ENCODE measurements around the gene NEO1.

The NEO1 gene

DNA sequence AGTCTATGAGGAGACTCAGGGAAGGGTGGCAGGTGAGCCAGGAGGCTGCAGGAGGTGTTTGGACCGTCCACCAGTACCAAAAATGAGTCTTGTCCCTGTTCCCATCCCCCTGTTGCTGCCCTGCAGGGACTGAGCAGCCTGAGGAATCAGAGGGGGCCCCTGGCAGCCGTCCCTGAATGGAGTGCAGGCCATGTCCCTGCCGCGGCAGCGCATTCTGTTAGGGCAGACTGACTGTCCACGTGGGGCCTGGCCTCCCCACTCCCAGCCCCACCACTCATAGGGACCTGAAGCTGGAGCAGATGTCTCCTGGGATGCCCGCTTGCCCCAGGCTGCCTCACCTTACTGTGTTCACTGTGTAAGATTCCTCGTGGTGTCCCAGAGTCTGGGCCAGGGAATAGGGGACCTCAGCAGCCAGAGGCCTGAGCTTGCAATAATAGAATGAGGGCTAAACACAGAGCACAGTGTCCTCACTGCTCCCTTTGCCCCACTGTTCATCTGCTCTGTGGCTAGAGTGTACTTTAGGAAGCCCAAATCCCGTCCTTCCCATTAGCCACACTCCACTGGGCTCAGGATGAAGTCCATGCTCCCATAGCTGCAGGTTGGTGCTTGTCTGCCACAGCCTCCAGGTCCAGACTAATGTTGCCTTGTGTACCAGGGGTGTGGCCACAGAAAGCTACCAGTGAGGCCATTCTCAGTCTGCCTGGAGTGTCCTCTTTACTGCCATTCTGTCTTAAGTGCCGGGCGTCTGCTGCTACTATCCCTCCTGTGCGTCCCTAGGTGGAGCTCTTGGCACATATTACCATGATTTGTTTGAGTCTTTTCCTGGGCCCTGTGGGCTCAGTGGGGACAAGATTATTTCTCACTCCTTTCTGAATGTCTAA is 253.3 kb downstream of the NEO1 start:
- TF ChIP-seq TAF1 (IDR thresholded peaks at IDR 0.05; ENCODE audit: borderline replicate concordance, insufficient read depth, low read length): no peak
- no peak for TF ChIP-seq FOXP2 (optimal IDR thresholded peaks at IDR 0.05; ENCODE audit: borderline replicate concordance, extremely low read depth, extremely low read length, insufficient read depth)
- no peak for TF ChIP-seq SIN3A (IDR thresholded peaks at IDR 0.05; ENCODE audit: borderline replicate concordance, insufficient read depth, low read length)
- TF ChIP-seq POLR2AphosphoS5 (IDR thresholded peaks at IDR 0.05; ENCODE audit: low read depth, low read length): no peak
- no peak for TF ChIP-seq REST (IDR thresholded peaks at IDR 0.05; ENCODE audit: insufficient read depth in 1 of 2, low read depth in 2 of 2, low read length in 2 of 2)

GRCh38 chr15:73308305-73308704 is 256.0 kb downstream of the NEO1 start:
- no peak for TF ChIP-seq FOXP2 (optimal IDR thresholded peaks at IDR 0.05; ENCODE audit: borderline replicate concordance, extremely low read depth, extremely low read length, insufficient read depth)
- no peak for TF ChIP-seq POLR2AphosphoS5 (IDR thresholded peaks at IDR 0.05; ENCODE audit: low read depth, low read length)
- no peak for TF ChIP-seq SIN3A (IDR thresholded peaks at IDR 0.05; ENCODE audit: borderline replicate concordance, insufficient read depth, low read length)
- TF ChIP-seq REST (IDR thresholded peaks at IDR 0.05; ENCODE audit: insufficient read depth in 1 of 2, low read depth in 2 of 2, low read length in 2 of 2): no peak
- TF ChIP-seq TAF1 (IDR thresholded peaks at IDR 0.05; ENCODE audit: borderline replicate concordance, insufficient read depth, low read length): no peak

DNA sequence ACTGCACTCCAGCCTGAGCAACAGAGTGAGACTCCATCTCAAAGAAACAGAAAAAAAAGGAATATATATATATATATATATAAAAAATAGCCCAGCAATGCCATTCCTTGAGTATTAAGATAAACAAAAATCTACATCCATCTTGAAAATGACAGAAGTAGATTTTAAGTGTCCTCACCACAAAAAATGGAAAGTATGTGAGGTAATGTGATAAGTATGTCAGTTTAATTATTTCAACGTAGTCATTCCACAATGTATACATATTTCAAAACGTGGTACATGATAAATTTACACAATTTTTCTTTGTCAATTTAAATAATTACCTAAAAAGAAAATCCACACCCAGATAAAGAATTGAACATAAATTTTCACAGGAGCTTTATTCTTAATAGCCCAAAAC is 261.6 kb downstream of the NEO1 start:
- TF ChIP-seq REST (IDR thresholded peaks at IDR 0.05; ENCODE audit: insufficient read depth in 1 of 2, low read depth in 2 of 2, low read length in 2 of 2) (no peak), POLR2AphosphoS5 (IDR thresholded peaks at IDR 0.05; ENCODE audit: low read depth, low read length) (no peak), TAF1 (IDR thresholded peaks at IDR 0.05; ENCODE audit: borderline replicate concordance, insufficient read depth, low read length) (no peak), FOXP2 (optimal IDR thresholded peaks at IDR 0.05; ENCODE audit: borderline replicate concordance, extremely low read depth, extremely low read length, insufficient read depth) (no peak), SIN3A (IDR thresholded peaks at IDR 0.05; ENCODE audit: borderline replicate concordance, insufficient read depth, low read length) (no peak)

DNA sequence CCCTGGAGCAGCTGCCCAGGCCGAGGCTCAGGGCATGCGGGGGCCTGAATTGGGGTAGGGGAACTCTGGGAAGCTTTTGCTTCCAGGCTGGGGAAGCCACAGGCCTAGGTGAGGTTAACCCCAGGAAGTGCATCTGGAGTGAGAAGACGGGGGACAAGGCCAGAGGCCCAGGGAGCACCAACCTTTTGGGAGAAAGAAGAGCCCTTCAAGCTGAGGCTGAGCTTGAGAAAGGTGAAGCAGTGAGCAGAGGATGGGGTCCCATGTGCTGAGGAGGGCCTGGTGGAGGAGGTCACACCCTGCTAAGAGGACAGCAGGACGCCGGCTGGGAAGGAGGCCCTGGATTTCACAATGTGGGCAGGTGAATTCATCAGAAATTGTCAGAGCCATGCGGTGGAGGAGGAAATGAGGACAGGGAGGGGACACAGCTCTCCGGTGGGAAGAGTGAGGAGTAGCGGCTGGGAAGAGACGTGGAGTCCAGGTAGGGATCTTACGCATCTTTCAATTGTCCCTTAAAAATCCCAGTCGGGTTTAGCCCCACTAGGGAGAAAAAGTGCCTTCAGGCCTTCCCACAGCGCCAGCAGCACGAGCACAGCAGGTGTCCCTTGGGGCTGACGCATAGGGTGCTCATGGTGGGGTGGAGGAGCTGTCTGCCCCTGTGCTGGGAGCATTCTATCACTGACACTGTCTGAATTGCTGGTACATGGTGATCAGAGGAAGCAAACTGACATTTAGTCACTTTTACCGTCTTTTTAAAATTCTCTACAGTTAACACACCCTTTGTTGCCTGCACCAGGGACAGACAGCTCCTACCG is 265.6 kb downstream of the NEO1 start:
- TF ChIP-seq FOXP2 (optimal IDR thresholded peaks at IDR 0.05; ENCODE audit: borderline replicate concordance, extremely low read depth, extremely low read length, insufficient read depth) (no peak), POLR2AphosphoS5 (IDR thresholded peaks at IDR 0.05; ENCODE audit: low read depth, low read length) (no peak), REST (IDR thresholded peaks at IDR 0.05; ENCODE audit: insufficient read depth in 1 of 2, low read depth in 2 of 2, low read length in 2 of 2) (no peak), TAF1 (IDR thresholded peaks at IDR 0.05; ENCODE audit: borderline replicate concordance, insufficient read depth, low read length) (no peak), SIN3A (IDR thresholded peaks at IDR 0.05; ENCODE audit: borderline replicate concordance, insufficient read depth, low read length) (no peak)

Measured in PFSK-1 (cell line).